WTC11 (cell line): ENCODE measurements around the gene PAK6. TPM values are rescaled to one million over a fixed set of nuclear protein-coding genes. Genes with fewer than 3 reads are reported as not detected.

Experiments used
- ATAC-seq: fragments of 200-7000 bp; cut with Tn5 transposase; 2 replicates; pipeline ENCODE4 v1.10.0; 2021; ENCODE audit warnings: mild to moderate bottlenecking, moderate library complexity
- Bru-seq: library from RNA; stranded (reverse); fragments of 400-500 nt; gene quantifications from one replicate; lab custom pipeline; 2021; lab: Mats Ljungman, UMichigan
- CTCF ChIA-PET: fragments of 300-600 bp; sonication (Branson Sonifier 250); formaldehyde crosslinking; loops from one replicate; lab custom pipeline; 2021; ENCODE audit warnings: antibody characterized with exemption; lab: Charles Lee
- POLR2A ChIA-PET: fragments of 350-600 bp; sonication (Branson Sonifier 250); formaldehyde crosslinking; loops from one replicate; lab custom pipeline; 2021; ENCODE audit warnings: antibody characterized with exemption; lab: Charles Lee
- DNase-seq: peaks from one replicate; pipeline ENCODE4 v3.0.0; 2021; ENCODE audit warnings: low spot score
- H3K27ac Mint-ChIP-seq: 2 replicates; pipeline ENCODE4 v1.8.0; 2021; ENCODE audit warnings: mixed read lengths
- H3K27me3 Mint-ChIP-seq: 2 replicates; pipeline ENCODE4 v1.8.0; 2021; ENCODE audit warnings: low read depth, mild to moderate bottlenecking, moderate library complexity, mixed read lengths
- H3K36me3 Mint-ChIP-seq: 2 replicates; pipeline ENCODE4 v1.8.0; 2021; ENCODE audit warnings: mixed read lengths
- H3K4me1 Mint-ChIP-seq: 2 replicates; pipeline ENCODE4 v1.8.0; 2022; ENCODE audit warnings: mixed read lengths
- H3K4me3 Mint-ChIP-seq: 2 replicates; pipeline ENCODE4 v1.8.0; 2021; ENCODE audit warnings: mild to moderate bottlenecking, moderate library complexity, mixed read lengths
- H3K9me3 Mint-ChIP-seq: 2 replicates; pipeline ENCODE4 v1.8.0; 2021; ENCODE audit warnings: mixed read lengths
- AFF4 ChIP-seq: sonication (generic); formaldehyde crosslinking; IDR thresholded peaks from 2 replicates; pipeline ENCODE4 v1.8.1; 2023; ENCODE audit warnings: mild to moderate bottlenecking, missing genetic modification reagents, borderline replicate concordance
- ATF2 ChIP-seq: sonication (generic); formaldehyde crosslinking; IDR thresholded peaks from 2 replicates; pipeline ENCODE4 v1.8.1; 2022; ENCODE audit warnings: low read depth, missing genetic modification reagents, borderline replicate concordance
- CREB1 ChIP-seq: sonication (generic); formaldehyde crosslinking; IDR thresholded peaks from 2 replicates; pipeline ENCODE4 v1.8.0; 2023; ENCODE audit warnings: mild to moderate bottlenecking, missing genetic modification reagents
- EMX1 ChIP-seq: fragments of 250-450 bp; sonication (Bioruptor Pico); IDR thresholded peaks from 2 replicates; pipeline ENCODE4 v1.8.0; 2021; ENCODE audit warnings: mild to moderate bottlenecking
- FOXJ3 ChIP-seq: sonication (generic); formaldehyde crosslinking; IDR thresholded peaks from 2 replicates; pipeline ENCODE4 v1.9.0; 2021; ENCODE audit warnings: missing genetic modification reagents, mild to moderate bottlenecking, borderline replicate concordance
- GRHL2 ChIP-seq: fragments of 250-450 bp; sonication (Bioruptor Pico); IDR thresholded peaks from 2 replicates; pipeline ENCODE4 v1.8.0; 2022; ENCODE audit warnings: mild to moderate bottlenecking, moderate library complexity; ENCODE audit not compliant: insufficient replicate concordance, severe bottlenecking
- HMGXB4 ChIP-seq: sonication (generic); formaldehyde crosslinking; IDR thresholded peaks from 2 replicates; pipeline ENCODE4 v1.8.1; 2023; ENCODE audit warnings: mild to moderate bottlenecking, moderate library complexity, missing genetic modification reagents
- IRF2 ChIP-seq: sonication (generic); formaldehyde crosslinking; IDR thresholded peaks from 2 replicates; pipeline ENCODE4 v1.8.0; 2022; ENCODE audit warnings: low read depth, missing genetic modification reagents, borderline replicate concordance
- JUN ChIP-seq: sonication (generic); formaldehyde crosslinking; IDR thresholded peaks from 2 replicates; pipeline ENCODE4 v1.8.0; 2023; ENCODE audit warnings: mild to moderate bottlenecking, missing genetic modification reagents
- MYBL2 ChIP-seq: sonication (generic); formaldehyde crosslinking; IDR thresholded peaks from 2 replicates; pipeline ENCODE4 v1.8.1; 2023; ENCODE audit warnings: mild to moderate bottlenecking, moderate library complexity, missing genetic modification reagents
- NFE2L1 ChIP-seq: sonication (generic); formaldehyde crosslinking; IDR thresholded peaks from 2 replicates; pipeline ENCODE4 v1.8.1; 2023; ENCODE audit warnings: missing genetic modification reagents
- NR2C2 ChIP-seq: sonication (generic); formaldehyde crosslinking; IDR thresholded peaks from 2 replicates; pipeline ENCODE4 v1.8.0; 2022; ENCODE audit warnings: mild to moderate bottlenecking, missing genetic modification reagents
- PREB ChIP-seq: sonication (generic); formaldehyde crosslinking; IDR thresholded peaks from 2 replicates; pipeline ENCODE4 v1.8.1; 2022; ENCODE audit warnings: mild to moderate bottlenecking, missing genetic modification reagents, moderate library complexity, borderline replicate concordance
- RELA ChIP-seq: sonication (generic); formaldehyde crosslinking; IDR thresholded peaks from 2 replicates; pipeline ENCODE4 v1.8.1; 2022; ENCODE audit warnings: missing genetic modification reagents, mild to moderate bottlenecking, borderline replicate concordance
- SMAD4 ChIP-seq: sonication (generic); formaldehyde crosslinking; IDR thresholded peaks from 2 replicates; pipeline ENCODE4 v1.8.0; 2022; ENCODE audit warnings: mild to moderate bottlenecking, missing genetic modification reagents
- STAT6 ChIP-seq: sonication (generic); formaldehyde crosslinking; conservative IDR thresholded peaks from 2 replicates; pipeline ENCODE4 v1.8.1; 2023; ENCODE audit warnings: mild to moderate bottlenecking, low read depth, missing genetic modification reagents, moderate library complexity
- TEAD1 ChIP-seq: sonication (generic); formaldehyde crosslinking; IDR thresholded peaks from 2 replicates; pipeline ENCODE4 v1.8.0; 2022; ENCODE audit warnings: mild to moderate bottlenecking, missing genetic modification reagents
- TEAD4 ChIP-seq: sonication (generic); formaldehyde crosslinking; IDR thresholded peaks from 2 replicates; pipeline ENCODE4 v1.8.0; 2022; ENCODE audit warnings: mild to moderate bottlenecking, missing genetic modification reagents
- TP53 ChIP-seq: sonication (generic); formaldehyde crosslinking; IDR thresholded peaks from 2 replicates; pipeline ENCODE4 v1.8.1; 2023; ENCODE audit warnings: mild to moderate bottlenecking, missing genetic modification reagents
- USF2 ChIP-seq: sonication (generic); formaldehyde crosslinking; IDR thresholded peaks from 2 replicates; pipeline ENCODE4 v1.8.1; 2023; ENCODE audit warnings: mild to moderate bottlenecking, missing genetic modification reagents, moderate library complexity
- ZNF263 ChIP-seq: sonication (generic); formaldehyde crosslinking; IDR thresholded peaks from 2 replicates; pipeline ENCODE4 v1.8.1; 2022; ENCODE audit warnings: low read depth, mild to moderate bottlenecking, moderate library complexity, missing genetic modification reagents
- ZNF416 ChIP-seq: fragments of 250-450 bp; sonication (Bioruptor Pico); IDR thresholded peaks from 2 replicates; pipeline ENCODE4 v1.9.0; 2021; ENCODE audit warnings: mild to moderate bottlenecking, inconsistent platforms
- long read RNA-seq, 3 experiments: library from RNA in 1 of 3; library from capped mRNA in 1 of 3; library from polyadenylated mRNA in 1 of 3; unstranded in 2 of 3; stranded (forward) in 1 of 3; transcript quantifications; one replicate each; pipeline ENCODE4 v2.0.0, GENCODE V29; 2021
- total RNA-seq: library from RNA; stranded (reverse); gene quantifications from 3 replicates; pipeline ENCODE4 v1.2.3, GENCODE V29; 2021

Gene PAK6
- 8.7 to 11.7 TPM (median 9.6 TPM) in 3 replicates for total RNA-seq
- percentile 35 among the genes with signal in this experiment for Bru-seq, nascent RNA
- long read RNA-seq, experiment 1, full-length matches to known transcripts = 4 of 50 reads
- long read RNA-seq, experiment 1, partial matches to known transcripts = 7 of 50 reads
- long read RNA-seq, experiment 1, other reads (novel, unspliced or antisense) = 39 of 50 reads
- long read RNA-seq, experiment 2, partial matches to known transcripts = 3 of 10 reads
- long read RNA-seq, experiment 2, other reads (novel, unspliced or antisense) = 7 of 10 reads
- long read RNA-seq, experiment 3, partial matches to known transcripts = 0 of 3 reads
- long read RNA-seq, experiment 3, other reads (novel, unspliced or antisense) = 3 of 3 reads

- H3K36me3 Mint-ChIP-seq = no peaks in the 10 kb centered on the region
- peaks cover 12% of the 10 kb centered on the region for H3K4me1 Mint-ChIP-seq
- H3K4me3 Mint-ChIP-seq = peak within 1 kb of the TSS; percentile 60
- H3K9me3 Mint-ChIP-seq = no peaks in the 10 kb centered on the region
- CTCF ChIA-PET = interaction anchor here (0.6 to 7.6 kb wide), 20 partner anchors 9 to 321 kb away, joined by 3 to 153 read pairs (median 7); partner anchors contain the start of genes BUB1B and PLCB2
- DNase-seq (peak; percentile 82), ATAC-seq (peak; percentile 92)
- no peak within 1 kb of the TSS for H3K27ac Mint-ChIP-seq
- H3K27me3 Mint-ChIP-seq = no peaks in the 10 kb centered on the region
- POLR2A ChIA-PET = interaction anchor here (0.8 to 1.8 kb wide), 4 partner anchors 20 to 36 kb away, joined by 3 to 9 read pairs (median 4); no protein-coding TSS in a partner anchor
- TF ChIP-seq FOXJ3 (CRISPR knock-in tag) (no peak), CREB1 (CRISPR knock-in tag) (no peak), ZNF263 (no peak), TEAD4 (CRISPR knock-in tag) (no peak), RELA (no peak), ATF2 (CRISPR knock-in tag) (no peak), NR2C2 (CRISPR knock-in tag) (no peak), TP53 (CRISPR knock-in tag) (no peak), GRHL2 (CRISPR knock-in tag) (no peak), JUN (CRISPR knock-in tag) (no peak), IRF2 (CRISPR knock-in tag) (no peak), EMX1 (CRISPR knock-in tag) (no peak), NFE2L1 (CRISPR knock-in tag) (0 out of 2 replicates have a peak, but pooled peaks have one; percentile 18), HMGXB4 (CRISPR knock-in tag) (no peak), PREB (CRISPR knock-in tag) (no peak), ZNF416 (CRISPR knock-in tag) (no peak), SMAD4 (no peak), MYBL2 (no peak), AFF4 (CRISPR knock-in tag) (no peak), USF2 (no peak), STAT6 (no peak), TEAD1 (no peak)
Measured at GRCh38 chr15:40238532-40239403, at the start of gene PAK6. TSS of gene PAK6 (plus strand) at chr15:40239063. CDS start at chr15:40264786, 25,723 bp downstream.
